ENCODE data around the gene CDCA4.

Gene CDCA4

GRCh38 chr14:105011312-105011990 lies 9.4 kb downstream of the CDCA4 start:
- no peak for TF ChIP-seq CTCF (IDR thresholded peaks at IDR 0.05; ENCODE audit: control insufficient read depth, extremely low read depth, insufficient read depth)
- no peak for DNase-seq (ENCODE audit: low read depth)
- H3K4me3 ChIP-seq (ENCODE audit: low read depth, low read length), result no peak overlapping the region

- no peak for TF ChIP-seq CTCF (IDR thresholded peaks at IDR 0.05; ENCODE audit: control insufficient read depth, extremely low read depth, insufficient read depth)
- DNase-seq (ENCODE audit: low read depth), result no peak
- H3K4me3 ChIP-seq (ENCODE audit: low read depth, low read length), result no peak overlapping the region
Measured at GRCh38 chr14:105010891-105011291, 10.0 kb downstream of the CDCA4 start.

GRCh38 chr14:105010106-105010505 lies 10.8 kb downstream of the CDCA4 start:
- TF ChIP-seq CTCF (IDR thresholded peaks at IDR 0.05; ENCODE audit: control insufficient read depth, extremely low read depth, insufficient read depth), result no peak
- H3K4me3 ChIP-seq (ENCODE audit: low read depth, low read length), result no peak overlapping the region
- no peak for DNase-seq (ENCODE audit: low read depth)

DNA sequence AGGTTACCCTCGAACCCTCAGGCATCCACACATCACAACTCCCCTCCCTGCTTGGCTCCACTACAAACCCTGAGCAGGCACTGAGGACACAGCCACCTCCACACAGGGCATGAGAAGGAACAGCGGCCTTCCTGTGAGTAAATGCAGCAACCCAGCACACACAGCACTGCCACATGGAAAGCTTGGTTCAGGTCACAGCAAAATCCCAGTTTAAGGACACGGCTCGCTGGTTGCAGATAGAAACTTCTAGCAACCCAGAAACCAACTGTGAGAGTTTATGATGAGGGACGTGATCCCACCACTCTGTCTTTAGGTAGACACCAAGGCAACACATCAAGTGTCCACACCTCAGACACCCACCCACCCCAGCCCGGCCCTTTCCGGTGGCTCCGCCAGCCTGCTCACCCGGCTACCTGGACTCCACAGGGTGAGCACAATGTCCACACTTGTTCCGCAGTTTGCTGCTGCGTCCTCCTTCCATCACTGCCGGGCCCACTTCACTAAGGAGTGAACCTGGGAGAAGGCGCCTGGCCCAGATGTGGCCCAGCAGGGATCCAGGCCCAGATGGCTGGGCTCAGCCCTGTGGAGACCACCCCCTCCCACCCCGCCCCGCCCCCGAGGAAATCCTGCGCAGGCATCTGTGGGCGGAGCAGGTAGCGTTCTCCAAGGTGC lies 13.2 kb downstream of the CDCA4 start:
- no peak overlapping the region for H3K4me3 ChIP-seq (ENCODE audit: low read depth, low read length)
- no peak for TF ChIP-seq CTCF (IDR thresholded peaks at IDR 0.05; ENCODE audit: control insufficient read depth, extremely low read depth, insufficient read depth)
- DNase-seq (ENCODE audit: low read depth), result no peak

- TF ChIP-seq CTCF (IDR thresholded peaks at IDR 0.05; ENCODE audit: control insufficient read depth, extremely low read depth, insufficient read depth), result no peak
- DNase-seq (ENCODE audit: low read depth), result no peak
- H3K4me3 ChIP-seq (ENCODE audit: low read depth, low read length), result no peak overlapping the region
Measured at GRCh38 chr14:105006831-105007592, 13.9 kb downstream of the CDCA4 start.

DNA sequence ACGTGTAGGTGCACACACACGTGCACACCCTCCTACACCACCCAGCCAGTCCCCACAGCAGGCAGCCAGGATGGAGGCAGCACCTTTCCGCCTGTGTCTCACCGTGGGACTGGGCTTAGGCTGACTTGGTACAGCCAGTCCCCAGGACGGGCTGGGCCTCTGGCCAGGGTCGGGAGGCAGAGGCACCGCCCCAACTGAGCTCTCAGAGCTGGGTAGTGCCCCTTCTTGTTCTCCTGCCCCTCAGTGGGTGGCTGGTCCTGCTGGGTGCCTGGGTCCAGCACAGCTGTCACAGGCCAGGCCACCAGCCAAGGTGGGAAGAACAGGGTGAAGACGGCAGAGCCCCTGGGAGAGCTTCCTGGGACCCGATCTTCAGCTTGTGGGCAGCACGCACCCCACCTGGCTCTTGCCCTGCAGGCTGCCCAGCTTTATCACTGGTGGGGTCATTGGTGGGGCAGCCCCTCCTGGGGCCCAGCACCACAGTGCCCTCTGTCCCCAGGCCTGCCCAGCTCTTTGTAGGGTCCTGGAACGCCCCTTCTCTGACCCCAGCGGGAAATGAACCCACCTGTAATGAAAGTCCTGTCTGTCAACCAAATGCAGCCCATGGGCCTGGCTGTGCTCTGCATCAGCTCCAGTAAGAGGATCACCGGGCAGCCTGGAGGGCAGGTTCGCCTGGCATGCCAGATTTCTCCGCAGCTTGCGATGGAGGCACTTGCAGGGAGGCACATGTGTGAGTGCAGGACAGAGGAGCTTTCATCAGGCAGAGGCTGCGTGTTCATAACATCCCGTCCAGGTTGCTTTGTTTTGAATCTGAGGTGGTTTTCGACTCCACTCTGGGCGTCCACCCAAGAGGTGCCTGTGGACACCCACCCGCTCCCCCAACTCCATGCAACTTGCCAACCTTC lies 14.7 kb downstream of the CDCA4 start:
- no peak overlapping the region for H3K4me3 ChIP-seq (ENCODE audit: low read depth, low read length)
- no peak for DNase-seq (ENCODE audit: low read depth)
- no peak for TF ChIP-seq CTCF (IDR thresholded peaks at IDR 0.05; ENCODE audit: control insufficient read depth, extremely low read depth, insufficient read depth)

Data from LNCaP clone FGC (cell line).